Skeletal muscle tissue (tissue), 4 donors: ENCODE results near the gene STKLD1. TPM values are rescaled to one million over a fixed set of nuclear protein-coding genes. Genes with fewer than 3 reads are reported as not detected.

Experiments
- H3K27ac ChIP-seq: one replicate; pipeline ENCODE4 v1.7.0; 2013; ENCODE audit warnings: mild to moderate bottlenecking, low read depth, low read length, inconsistent platforms
- H3K27me3 ChIP-seq, 3 donors: one replicate each; pipeline ENCODE4 v1.7.0; 2013; ENCODE audit warnings: low read length in 3 of 3; ENCODE audit not compliant: control insufficient read depth in 3 of 3, insufficient read depth in 3 of 3
- H3K36me3 ChIP-seq, 3 donors: one replicate each; pipeline ENCODE4 v1.7.0; 2013; ENCODE audit warnings: low read length in 3 of 3; ENCODE audit not compliant: control insufficient read depth in 3 of 3, insufficient read depth in 3 of 3
- H3K4me1 ChIP-seq, 3 donors: one replicate each; pipeline ENCODE4 v1.7.0; 2013; ENCODE audit warnings: low read length in 3 of 3, mild to moderate bottlenecking in 3 of 3; ENCODE audit not compliant: control insufficient read depth in 3 of 3, insufficient read depth in 3 of 3
- H3K4me3 ChIP-seq, 3 donors: one replicate each; pipeline ENCODE4 v1.7.0; 2013; ENCODE audit warnings: low read length in 3 of 3
- H3K9ac ChIP-seq, 3 donors: one replicate each; pipeline ENCODE4 v1.7.0; 2013; ENCODE audit warnings: low read length in 3 of 3, mild to moderate bottlenecking in 3 of 3, moderate library complexity in 2 of 3, low read depth in 1 of 3
- H3K9me3 ChIP-seq, 3 donors: one replicate each; pipeline ENCODE4 v1.7.0; 2013; ENCODE audit warnings: low read length in 3 of 3; ENCODE audit not compliant: control insufficient read depth in 3 of 3
- total RNA-seq: library from RNA; depleted of rRNA; stranded (reverse); fragments of >200 nt; gene quantifications from one replicate; pipeline ENCODE4 v1.2.3, GENCODE V29; 2014
- donor health status: Osteomylitis.

The STKLD1 gene
- total RNA-seq, 1 donor from 2014 or later, result 1.0 TPM

GRCh38 chr9:133351908-133352634, 24.1 kb upstream of the STKLD1 start:
- Histone ChIP-seq H3K4me1 (peaks cover 29 to 50% (median 35%) of the 10 kb centered on the region in 3 donors), H3K9ac (peak overlapping the region in 1 of 3 donors; percentile 57), H3K36me3 (peaks cover 49 to 57% (median 53%) of the 10 kb centered on the region in 3 donors), H3K9me3 (no peaks in the 10 kb centered on the region), H3K27me3 (no peaks in the 10 kb centered on the region), H3K4me3 (no peak overlapping the region), H3K27ac (no peak overlapping the region)

GRCh38 chr9:133352635-133353340, 23.4 kb upstream of the STKLD1 start:
- Histone ChIP-seq H3K9ac (peak overlapping the region in 1 of 3 donors; percentile 2), H3K27me3 (no peaks in the 10 kb centered on the region), H3K4me3 (no peak overlapping the region), H3K36me3 (peaks cover 50 to 59% (median 53%) of the 10 kb centered on the region in 3 donors), H3K9me3 (no peaks in the 10 kb centered on the region), H3K27ac (no peak overlapping the region), H3K4me1 (peaks cover 36 to 57% (median 42%) of the 10 kb centered on the region in 3 donors)

- H3K4me1 ChIP-seq, result peaks cover 37 to 59% (median 46%) of the 10 kb centered on the region in 3 donors
- H3K9ac ChIP-seq, result peak overlapping the region in 2 of 3 donors; percentile 25 to 35
- no peaks in the 10 kb centered on the region for H3K9me3 ChIP-seq
- H3K27me3 ChIP-seq, result no peaks in the 10 kb centered on the region
- H3K36me3 ChIP-seq, result peaks cover 50 to 63% (median 53%) of the 10 kb centered on the region in 3 donors
- no peak overlapping the region for H3K4me3 ChIP-seq
- no peak overlapping the region for H3K27ac ChIP-seq
Measured at GRCh38 chr9:133353548-133353947, 22.6 kb upstream of the STKLD1 start.

- peaks cover 46 to 57% (median 47%) of the 10 kb centered on the region in 3 donors for H3K36me3 ChIP-seq
- H3K4me1 ChIP-seq, result peaks cover 28 to 53% (median 37%) of the 10 kb centered on the region in 3 donors
- no peaks in the 10 kb centered on the region for H3K27me3 ChIP-seq
- H3K9ac ChIP-seq, result peak overlapping the region; percentile 45 to 91 (median 47)
- H3K9me3 ChIP-seq, result no peaks in the 10 kb centered on the region
- H3K27ac ChIP-seq, result no peak overlapping the region
- H3K4me3 ChIP-seq, result no peak overlapping the region
Measured at GRCh38 chr9:133354766-133355165, 21.4 kb upstream of the STKLD1 start.

GRCh38 chr9:133355881-133356357, 20.2 kb upstream of the STKLD1 start:
- no peaks in the 10 kb centered on the region for H3K9me3 ChIP-seq
- H3K27me3 ChIP-seq, result no peaks in the 10 kb centered on the region
- peak overlapping the region; percentile 41 for H3K27ac ChIP-seq
- peaks cover 26 to 50% (median 35%) of the 10 kb centered on the region in 3 donors for H3K4me1 ChIP-seq
- peak overlapping the region; percentile 91 for H3K9ac ChIP-seq
- H3K4me3 ChIP-seq, result peak overlapping the region; percentile 87 to 91 (median 88)
- peaks cover 46 to 57% (median 47%) of the 10 kb centered on the region in 3 donors for H3K36me3 ChIP-seq

GRCh38 chr9:133356391-133357091, 19.6 kb upstream of the STKLD1 start, which contains the start of the genes SURF1 and SURF2:
Gene SURF1 (minus strand): TSS chr9:133356487. CDS start chr9:133356453, 34 bp downstream.
Gene SURF2 (plus strand): TSS chr9:133356550. CDS start chr9:133356593, 43 bp downstream.
- H3K4me1 ChIP-seq, result peaks cover 26 to 50% (median 35%) of the 10 kb centered on the region in 3 donors
- H3K4me3 ChIP-seq, result peak within 1 kb of the TSS; percentile 87 to 91 (median 88)
- no peaks in the 10 kb centered on the region for H3K27me3 ChIP-seq
- H3K36me3 ChIP-seq, result peaks cover 46 to 57% (median 47%) of the 10 kb centered on the region in 3 donors
- peak within 1 kb of the TSS; percentile 91 for H3K9ac ChIP-seq
- peak within 1 kb of the TSS; percentile 41 for H3K27ac ChIP-seq
- H3K9me3 ChIP-seq, result no peaks in the 10 kb centered on the region

GRCh38 chr9:133357656-133358055, 18.5 kb upstream of the STKLD1 start:
- peak overlapping the region; percentile 65 to 81 (median 76) for H3K4me3 ChIP-seq
- H3K9me3 ChIP-seq, result no peaks in the 10 kb centered on the region
- H3K27ac ChIP-seq, result no peak overlapping the region
- H3K4me1 ChIP-seq, result peaks cover 26 to 46% (median 35%) of the 10 kb centered on the region in 3 donors
- peak overlapping the region in 2 of 3 donors; percentile 36 to 82 for H3K9ac ChIP-seq
- H3K27me3 ChIP-seq, result no peaks in the 10 kb centered on the region
- H3K36me3 ChIP-seq, result peaks cover 46 to 54% (median 47%) of the 10 kb centered on the region in 3 donors

GRCh38 chr9:133359399-133360175, 16.6 kb upstream of the STKLD1 start:
- Histone ChIP-seq H3K9ac (peak overlapping the region in 1 of 3 donors; percentile 25), H3K9me3 (no peaks in the 10 kb centered on the region), H3K4me1 (peaks cover 24 to 39% (median 34%) of the 10 kb centered on the region in 3 donors), H3K27me3 (no peaks in the 10 kb centered on the region), H3K27ac (no peak overlapping the region), H3K4me3 (no peak overlapping the region), H3K36me3 (peaks cover 46 to 47% (median 46%) of the 10 kb centered on the region in 3 donors)
